ENCODE measurements around the gene LIPG. TPM values are rescaled to one million over a fixed set of nuclear protein-coding genes. Genes with fewer than 3 reads are reported as not detected.

LIPG gene
- total RNA-seq, 1 experiment from 2014 or later, result 6.1 TPM

DNA sequence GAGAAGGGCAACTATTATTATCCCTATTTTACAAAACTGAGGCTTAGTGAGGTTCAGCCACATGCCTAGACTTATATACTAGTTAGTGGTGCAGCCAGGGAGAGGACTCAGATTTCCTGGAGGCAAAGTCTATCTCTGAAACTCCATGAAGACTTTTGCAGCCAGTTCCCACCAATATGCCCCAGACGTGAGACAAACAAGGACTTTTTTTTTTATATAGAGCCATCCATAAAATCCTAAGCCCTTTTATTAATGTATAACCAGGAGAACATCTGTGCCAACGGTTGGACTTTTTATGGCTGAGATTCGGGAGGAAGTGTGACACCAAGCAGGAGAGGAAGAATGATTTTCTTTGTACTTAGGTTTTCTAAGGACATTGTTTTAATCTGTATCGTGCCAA is 29.9 kb downstream of the LIPG start:
- Histone ChIP-seq H3K79me2 (ENCODE audit: insufficient read depth, low read length) (no peaks in the 10 kb centered on the region), H4K8ac (replicated peaks; ENCODE audit: insufficient read length, low read depth, low read length) (no peak overlapping the region), H2AK5ac (ENCODE audit: insufficient read length, low read length) (no peak overlapping the region), H3K56ac (ENCODE audit: insufficient read length, low read depth, low read length) (no peak overlapping the region), H3K4ac (ENCODE audit: low read depth, low read length) (no peak overlapping the region), H3K23ac (ENCODE audit: insufficient read length, low read depth, low read length) (no peak overlapping the region), H3K14ac (ENCODE audit: insufficient read depth, low read length) (no peak overlapping the region), H3K79me1 (ENCODE audit: insufficient read depth, low read depth, low read length, poor library complexity, severe bottlenecking) (no peaks in the 10 kb centered on the region), H3K27me3 (ENCODE audit: insufficient read depth, low read length) (no peaks in the 10 kb centered on the region), H3T11ph (ENCODE audit: low read length) (no peak overlapping the region), H2AFZ (ENCODE audit: low read length) (no peak overlapping the region), H4K20me1 (ENCODE audit: control insufficient read depth, insufficient read depth, insufficient read length) (no peaks in the 10 kb centered on the region), H3K9me3 (ENCODE audit: control insufficient read depth, low read depth, low read length) (no peaks in the 10 kb centered on the region), H2BK120ac (ENCODE audit: low read depth, low read length, poor library complexity, severe bottlenecking) (no peak overlapping the region), H2BK12ac (ENCODE audit: insufficient read length, low read depth, low read length) (no peak overlapping the region), H2BK15ac (ENCODE audit: low read depth, low read length) (no peak overlapping the region), H3K27ac (ENCODE audit: insufficient read length, low read depth, low read length) (no peak overlapping the region), H3K23me2 (ENCODE audit: insufficient read length, low read depth, low read length, poor library complexity, severe bottlenecking) (no peaks in the 10 kb centered on the region), H3K9ac (ENCODE audit: extremely low read depth, insufficient read length, low read length) (no peak overlapping the region), H2BK5ac (ENCODE audit: insufficient read length, low read length) (no peak overlapping the region), H3K18ac (ENCODE audit: insufficient read length, low read depth, low read length) (no peak overlapping the region), H4K91ac (ENCODE audit: insufficient read length, low read depth, low read length) (no peak overlapping the region), H4K5ac (ENCODE audit: insufficient read length, low read depth, low read length) (no peak overlapping the region), H3K4me1 (ENCODE audit: insufficient read depth, low read length) (no peaks in the 10 kb centered on the region), H3K4me2 (ENCODE audit: insufficient read depth, insufficient read length, low read length) (no peak overlapping the region), H2BK20ac (ENCODE audit: low read depth, low read length, poor library complexity, severe bottlenecking) (no peak overlapping the region)
- no peak overlapping the region for H3K4me3 Mint-ChIP-seq
- no peak for DNase-seq
- peaks cover 5 to 8% (median 7%) of the 10 kb centered on the region in 3 experiments for H3K36me3 Mint-ChIP-seq (ENCODE audit: insufficient read depth in 1 of 3, low read depth in 3 of 3)
- no CpG with 5 or more reads among the region's 4 CpGs for WGBS (ENCODE audit: extremely low coverage, insufficient read length, low lambda C conversion rate)
- no peaks in the 10 kb centered on the region for H3K27me3 Mint-ChIP-seq (ENCODE audit: low read depth)
- H3K9me3 Mint-ChIP-seq, result no peaks in the 10 kb centered on the region
- no peak overlapping the region for H3K27ac Mint-ChIP-seq
- no peak for TF ChIP-seq CTCF (conservative IDR thresholded peaks at IDR 0.05)
- peaks cover 2% of the 10 kb centered on the region in 2 experiments for H3K4me1 Mint-ChIP-seq
